NCI-H146 treated with DMSO at 0.1 percent for 48 hours (cell line): Measurements from ENCODE around the gene AAMP.

Experiments
- DNase-seq: peaks from one replicate; lab custom pipeline; 2025; ENCODE audit not compliant: unreplicated experiment; lab: John Stamatoyannopoulos, UW

AAMP gene

GRCh38 chr2:218294430-218295022 is 24.6 kb upstream of the AAMP start:
- DNase-seq: no peak

DNA sequence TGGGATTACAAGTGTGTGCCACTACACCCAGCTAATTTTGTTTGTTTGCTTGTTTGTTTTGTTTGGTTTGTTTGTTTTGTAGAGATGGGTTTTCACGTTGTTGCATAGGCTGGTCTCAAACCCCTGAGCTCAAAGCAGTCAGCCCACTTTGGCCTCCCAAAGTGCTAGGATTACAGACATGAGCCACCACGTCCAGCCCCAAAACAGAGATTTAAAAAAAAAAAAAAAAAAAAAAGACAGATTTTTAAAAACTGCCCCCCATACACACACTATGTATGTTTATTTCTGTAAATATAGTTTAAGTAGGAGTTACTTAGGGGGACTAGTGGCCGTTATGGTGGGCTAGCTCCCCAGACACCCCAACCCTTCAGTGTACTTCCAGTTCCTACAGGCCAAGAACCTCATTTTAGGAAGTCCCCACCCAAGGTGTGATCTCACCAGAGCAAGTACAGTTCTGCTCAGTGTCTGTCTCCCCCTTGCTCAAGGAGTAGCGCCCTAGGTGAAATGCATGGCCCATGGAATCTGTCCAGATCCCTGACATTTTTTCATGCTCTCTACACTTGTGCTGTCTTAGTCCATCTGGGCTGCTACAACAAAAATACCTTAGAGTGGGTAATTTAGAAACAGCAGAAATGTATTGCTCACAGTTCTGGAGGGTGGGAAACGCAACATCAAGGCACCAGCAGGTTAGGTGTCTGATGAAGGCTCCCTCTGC is 23.9 kb upstream of the AAMP start:
- DNase-seq: no peak

DNA sequence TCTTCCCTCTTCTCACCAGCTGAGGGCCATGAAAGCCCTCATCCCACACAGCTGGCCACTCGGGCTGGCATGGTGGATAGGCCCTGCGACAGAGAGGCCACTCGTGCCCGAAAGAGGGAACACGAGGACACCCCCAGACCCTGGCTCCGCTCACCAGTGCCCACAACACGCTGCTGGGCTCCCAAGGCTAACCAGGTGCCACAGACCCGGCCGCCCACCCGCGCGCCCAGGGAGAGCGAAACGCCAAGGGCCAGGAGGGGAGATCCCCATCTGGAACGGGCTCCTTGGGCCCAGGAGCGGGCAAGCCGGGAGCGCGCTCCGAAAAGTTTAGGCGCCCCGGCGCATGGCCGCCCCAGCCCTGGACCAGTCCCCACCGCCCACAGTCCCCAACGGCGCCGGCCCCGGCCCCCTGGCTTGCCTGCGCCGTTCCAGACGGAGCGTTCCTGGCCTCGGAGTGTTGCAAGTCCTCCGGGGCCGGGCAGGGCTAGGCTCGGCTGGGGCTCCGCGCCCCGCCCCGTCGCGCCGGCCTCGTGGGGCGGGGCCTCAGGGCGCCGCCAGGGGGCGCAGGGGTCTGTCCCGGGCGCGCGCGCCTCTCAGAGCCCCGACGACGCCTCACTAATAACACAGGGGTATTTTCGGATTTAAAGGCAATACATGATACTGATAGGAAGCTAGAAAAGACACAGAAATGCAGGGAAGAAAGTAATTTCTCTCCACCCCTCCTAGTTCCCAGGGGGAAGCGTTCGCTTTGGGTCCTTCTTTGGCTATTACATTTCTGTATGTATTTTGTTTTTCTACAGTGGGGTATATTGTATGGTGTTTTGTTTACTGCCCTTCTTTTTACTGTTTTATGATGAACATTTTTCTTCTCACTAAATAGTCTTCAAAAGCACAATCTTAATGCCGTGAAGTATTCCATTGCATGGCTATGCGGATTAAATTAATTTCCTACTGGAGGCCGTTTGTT is 22.4 kb upstream of the AAMP start, which contains the start of gene TMBIM1:
TMBIM1 (minus strand) TSS at position 456 of the 967 bp plus-strand sequence. CDS start 10,362 bp downstream, outside the sequence.
- no peak for DNase-seq

GRCh38 chr2:218291318-218292047 is 21.5 kb upstream of the AAMP start:
- no peak for DNase-seq

GRCh38 chr2:218290316-218291261 is 20.7 kb upstream of the AAMP start:
- no peak for DNase-seq

GRCh38 chr2:218289639-218290315 is 19.8 kb upstream of the AAMP start:
- no peak for DNase-seq

GRCh38 chr2:218286570-218287459 is 16.9 kb upstream of the AAMP start:
- no peak for DNase-seq

DNA sequence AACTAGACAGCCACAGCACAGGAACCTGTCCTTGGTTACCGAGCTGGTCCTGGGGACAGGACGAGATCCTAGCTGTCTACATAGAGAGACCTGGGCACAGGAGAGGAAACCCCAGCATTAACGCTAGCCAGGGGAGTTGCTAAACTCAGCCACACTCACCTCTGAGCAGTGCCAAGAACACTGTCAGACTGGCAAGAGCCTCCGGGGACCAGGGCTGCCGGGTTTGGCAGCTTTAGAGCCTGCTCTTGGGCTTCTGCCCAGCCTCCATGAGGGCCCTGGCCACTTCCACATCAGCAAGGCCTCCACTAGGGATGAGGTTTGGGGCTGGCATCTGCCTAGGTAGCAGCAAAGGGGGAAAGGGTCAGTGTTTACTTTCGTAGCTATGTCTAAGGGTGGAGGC is 15.7 kb upstream of the AAMP start:
- no peak for DNase-seq

- no peak for DNase-seq
Measured at GRCh38 chr2:218284106-218284811, 14.3 kb upstream of the AAMP start.

DNA sequence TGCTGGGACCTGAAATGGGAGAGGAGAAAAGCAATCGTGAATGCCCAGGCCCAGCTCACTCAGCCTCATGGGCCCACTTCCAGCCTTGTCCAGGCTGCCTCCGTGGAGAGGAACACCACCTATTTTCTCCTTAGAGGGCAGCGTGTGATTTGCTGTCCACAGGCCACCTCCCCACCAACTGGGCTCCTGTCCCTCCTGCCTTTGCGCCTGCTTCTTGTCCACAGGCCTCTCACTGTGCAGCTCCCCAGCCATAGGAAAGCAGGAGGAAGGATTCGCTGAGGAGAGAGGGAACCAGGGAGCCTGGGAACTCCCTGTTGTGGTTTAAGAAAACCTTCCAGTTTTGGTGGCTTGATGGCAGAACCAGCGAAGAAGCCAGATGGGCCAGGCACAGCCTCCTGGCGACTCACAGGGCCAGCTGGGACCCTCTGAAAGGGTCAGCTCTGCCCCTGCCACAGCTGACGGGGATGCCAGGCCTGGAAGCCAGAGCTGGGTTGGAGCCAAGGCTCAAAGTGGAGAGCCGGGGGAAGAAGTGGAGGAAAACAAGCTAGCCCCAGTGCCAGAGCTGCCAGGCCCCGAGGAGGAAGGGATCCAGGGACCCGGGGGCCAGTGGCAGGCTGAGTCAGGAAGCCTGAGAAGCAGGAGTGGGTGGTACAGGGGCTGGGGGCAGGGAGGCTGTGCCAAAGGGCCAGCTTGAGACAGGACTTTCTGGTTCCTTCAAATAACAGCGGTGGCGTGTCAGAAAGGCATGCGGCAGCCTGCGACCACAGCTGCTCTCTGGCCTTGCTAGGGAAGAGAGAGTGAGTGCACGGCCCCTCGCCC is 12.4 kb upstream of the AAMP start:
- DNase-seq: no peak

DNA sequence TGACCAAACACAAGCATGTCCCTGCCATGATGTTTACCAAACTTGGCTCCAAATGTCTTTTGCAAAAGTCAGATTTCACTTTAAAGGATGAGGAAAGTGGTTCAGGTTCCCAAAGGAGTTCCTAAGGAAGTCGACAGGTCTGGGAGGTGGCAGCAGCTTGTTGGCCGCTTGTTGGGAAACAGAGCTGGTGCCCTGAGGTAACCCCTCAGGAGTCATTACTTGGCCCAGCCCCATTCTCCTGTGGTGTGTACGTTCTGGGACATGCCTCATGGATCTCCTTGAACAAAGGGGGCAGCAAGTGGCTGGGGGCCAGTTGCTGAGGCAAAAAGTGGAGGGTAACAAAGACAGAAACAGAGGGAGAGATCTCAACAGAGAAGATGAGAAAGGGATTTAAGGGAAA is 11.5 kb upstream of the AAMP start:
- DNase-seq: no peak

DNA sequence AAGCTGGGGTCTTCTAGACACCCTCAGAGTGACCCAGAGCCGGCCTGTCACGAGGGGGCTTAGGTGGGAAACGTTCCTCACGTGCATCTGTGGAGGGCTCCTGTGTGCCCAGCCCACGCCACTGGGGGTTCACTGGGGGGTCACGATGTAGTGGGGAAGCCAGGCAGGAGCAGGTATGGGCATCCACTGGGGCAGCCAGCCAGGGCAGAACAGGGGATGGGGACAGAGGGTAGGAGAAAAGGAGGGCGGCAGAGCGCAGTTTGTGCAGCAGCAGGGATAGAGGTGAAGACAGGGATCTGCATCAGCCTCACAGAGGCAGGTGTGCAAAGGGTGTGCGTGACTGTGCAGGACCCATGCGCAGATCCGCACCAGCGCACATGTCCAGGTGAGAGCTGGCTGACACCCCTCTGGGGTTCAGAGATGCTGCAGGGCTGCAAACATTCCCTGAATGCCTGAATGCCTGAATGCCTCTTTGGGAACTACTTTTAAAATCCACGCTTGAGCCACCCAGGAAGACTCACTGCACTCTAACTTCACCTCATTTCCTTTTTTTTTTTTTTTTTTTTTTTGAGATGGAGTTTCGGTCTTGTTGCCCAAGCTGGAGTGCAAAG is 10.4 kb upstream of the AAMP start:
- DNase-seq: no peak

- DNase-seq: no peak
Measured at GRCh38 chr2:218278531-218279360, 8.8 kb upstream of the AAMP start.

GRCh38 chr2:218277921-218278320 is 8.0 kb upstream of the AAMP start:
- no peak for DNase-seq

DNA sequence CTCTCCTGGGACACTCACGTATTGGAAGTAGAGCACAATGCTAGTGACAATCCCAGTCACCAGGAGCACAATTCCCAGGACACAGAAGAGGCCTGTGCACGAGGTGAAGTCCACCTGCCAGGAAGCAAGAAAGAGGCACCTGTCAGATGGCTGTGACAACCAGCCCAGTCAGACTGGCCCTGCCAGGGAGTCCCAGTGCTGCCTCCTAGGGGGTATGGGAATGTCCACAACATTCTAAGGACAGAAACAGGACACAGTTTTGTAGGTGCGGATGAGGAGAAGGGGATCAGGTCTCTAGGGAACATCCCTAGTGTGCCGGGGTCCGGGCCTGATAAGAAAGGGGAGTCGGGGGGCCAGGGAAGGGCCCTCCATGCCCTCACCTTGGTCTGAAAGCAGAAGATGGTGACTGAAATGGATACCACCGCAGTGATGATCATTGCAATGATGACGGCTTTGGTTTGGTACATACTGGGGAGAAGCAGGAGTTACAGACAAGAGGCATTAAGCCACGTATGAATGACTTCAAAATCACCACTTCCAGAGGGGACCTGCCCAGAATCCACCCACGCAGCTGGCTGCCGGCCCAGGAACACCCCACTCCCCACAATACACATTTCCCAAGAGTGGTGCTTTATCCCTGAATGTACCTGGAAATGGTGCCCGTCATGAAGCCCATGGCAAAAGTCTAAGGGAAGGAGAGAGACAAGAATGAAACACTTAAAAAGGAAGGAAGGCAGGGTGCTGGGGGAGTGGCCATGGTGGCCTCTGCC is 7.2 kb upstream of the AAMP start:
- DNase-seq: no peak
